Activated CD4-positive, alpha-beta T cell treated with anti-CD3 and anti-CD28 coated beads for 4 hours (primary cell): ENCODE measurements around the gene TBC1D2B.
"Not testable (repeated sequence)": the region's sequence is repeated elsewhere in the genome, so short reads cannot be mapped to it uniquely, and the experiment has no call there.

Source experiments
- DNase-seq, 2 donors: peaks; one replicate each; pipeline ENCODE4 v3.0.0-alpha.2; 2020

TBC1D2B gene

GRCh38 chr15:77999486-77999885 is 78.0 kb downstream of the TBC1D2B start:
- no peak for DNase-seq

GRCh38 chr15:77998592-77998991 is 78.9 kb downstream of the TBC1D2B start:
- DNase-seq: no peak

- not testable (repeated sequence) for DNase-seq
Observed at GRCh38 chr15:77997761-77998554, 79.6 kb downstream of the TBC1D2B start.

- not testable (repeated sequence) for DNase-seq
Observed at GRCh38 chr15:77997221-77997620, 80.3 kb downstream of the TBC1D2B start.

- not testable (repeated sequence) for DNase-seq
Observed at GRCh38 chr15:77996713-77997171, 80.8 kb downstream of the TBC1D2B start.

GRCh38 chr15:77996226-77996625 is 81.3 kb downstream of the TBC1D2B start:
- DNase-seq: not testable (repeated sequence)

GRCh38 chr15:77995537-77995918 is 82.0 kb downstream of the TBC1D2B start:
- not testable (repeated sequence) for DNase-seq

GRCh38 chr15:77994893-77995536 is 82.5 kb downstream of the TBC1D2B start:
- not testable (repeated sequence) for DNase-seq

GRCh38 chr15:77993970-77994693 is 83.4 kb downstream of the TBC1D2B start:
- DNase-seq: peak in 1 of 2 donors; percentile 31

- DNase-seq: no peak
Observed at GRCh38 chr15:77993374-77993911, 84.1 kb downstream of the TBC1D2B start.

- DNase-seq: no peak
Observed at GRCh38 chr15:77992356-77993222, 84.9 kb downstream of the TBC1D2B start.

GRCh38 chr15:77991658-77992201 is 85.8 kb downstream of the TBC1D2B start:
- DNase-seq: not testable (repeated sequence)

- no peak for DNase-seq
Observed at GRCh38 chr15:77991029-77991406, 86.5 kb downstream of the TBC1D2B start.

- DNase-seq: no peak
Observed at GRCh38 chr15:77989296-77990143, 88.0 kb downstream of the TBC1D2B start.

GRCh38 chr15:77988347-77989295 is 88.9 kb downstream of the TBC1D2B start:
- no peak for DNase-seq

- not testable (repeated sequence) for DNase-seq
Observed at GRCh38 chr15:77987765-77988136, 89.8 kb downstream of the TBC1D2B start.

- no peak for DNase-seq
Observed at GRCh38 chr15:77986891-77987764, 90.4 kb downstream of the TBC1D2B start.

GRCh38 chr15:77985931-77986480 is 91.5 kb downstream of the TBC1D2B start:
- DNase-seq: no peak
